NCI-H446 treated with DMSO at 0.1 percent for 48 hours (cell line): ENCODE measurements around the gene TOR1B.
"Not testable (repeated sequence)": the region's sequence is repeated elsewhere in the genome, so short reads cannot be mapped to it uniquely, and the experiment has no call there.

Source experiments
- DNase-seq: peaks from one replicate; lab custom pipeline; 2025; lab: John Stamatoyannopoulos, UW

TOR1B gene

GRCh38 chr9:129802833-129803675, at the start of gene TOR1B:
TOR1B (plus strand) TSS chr9:129803184; CDS start chr9:129803213, 29 bp downstream.
- peak; percentile 64 for DNase-seq

DNA sequence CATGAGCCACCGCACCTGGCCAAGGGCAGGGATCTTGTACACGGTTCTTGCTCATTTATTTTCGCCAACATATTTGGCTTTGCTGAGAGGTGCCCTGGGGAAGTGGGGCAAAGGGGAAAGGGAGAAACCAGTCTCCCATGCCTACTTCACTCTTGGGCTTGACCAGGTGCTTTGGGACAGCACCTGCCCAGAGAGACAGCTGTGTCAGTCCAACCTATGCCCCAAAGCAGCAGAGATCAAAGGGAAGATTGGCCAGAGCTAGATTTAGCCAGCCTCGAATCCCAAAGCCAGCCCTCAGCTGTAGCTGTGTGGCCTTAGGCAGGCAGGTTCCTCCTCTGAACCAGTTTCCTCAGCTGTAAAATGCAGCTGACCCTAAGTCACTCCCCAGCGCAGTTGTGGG, 47.8 kb upstream of the TOR1B start:
- no peak for DNase-seq

- DNase-seq, result no peak
Observed at GRCh38 chr9:129756191-129756590, 46.8 kb upstream of the TOR1B start.

DNA sequence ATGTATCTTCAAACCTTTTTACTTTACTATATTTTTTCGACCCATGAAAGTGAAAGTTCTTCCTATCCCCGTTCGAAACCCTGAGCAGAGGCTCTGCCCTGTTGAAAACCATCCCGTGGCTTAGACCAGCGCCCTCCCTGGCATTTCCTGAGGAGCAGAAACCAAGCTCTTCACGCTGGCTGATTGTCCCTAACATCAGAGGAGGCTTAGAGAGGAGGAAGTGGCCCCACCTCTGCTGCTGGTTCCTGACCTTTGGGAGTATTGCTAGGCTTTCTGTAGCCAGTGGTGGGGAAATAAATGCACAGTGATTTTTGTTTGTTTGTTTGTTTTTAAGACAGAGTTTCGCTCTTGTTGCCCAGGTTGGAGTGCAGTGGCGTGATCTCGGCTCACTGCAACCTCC, 45.9 kb upstream of the TOR1B start:
- DNase-seq, result no peak

DNA sequence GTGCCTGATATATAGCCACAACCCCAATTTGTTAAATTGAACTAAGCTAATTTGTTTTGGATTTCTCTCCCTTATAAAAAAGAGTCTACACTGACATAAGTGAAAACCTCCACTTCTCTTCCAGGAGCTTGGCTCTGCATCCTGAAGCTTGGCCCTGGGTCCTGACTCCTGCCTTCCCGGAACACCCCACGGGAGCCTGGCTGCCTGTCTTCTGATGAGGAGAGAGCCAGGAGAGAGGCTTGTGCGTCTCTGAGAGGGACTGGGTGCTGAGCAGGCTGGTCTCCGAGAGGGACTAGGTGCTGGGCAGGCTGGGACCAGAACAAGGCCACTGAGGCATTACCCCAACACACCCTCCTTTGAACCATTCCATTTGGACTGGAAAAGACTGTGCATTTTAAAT, 43.7 kb upstream of the TOR1B start:
- no peak for DNase-seq

GRCh38 chr9:129759804-129760502, 43.0 kb upstream of the TOR1B start:
- DNase-seq, result no peak

- not testable (repeated sequence) for DNase-seq
Observed at GRCh38 chr9:129760784-129761183, 42.2 kb upstream of the TOR1B start.

GRCh38 chr9:129761293-129761900, 41.6 kb upstream of the TOR1B start:
- no peak for DNase-seq

- DNase-seq, result no peak
Observed at GRCh38 chr9:129761901-129762369, 41.0 kb upstream of the TOR1B start.

GRCh38 chr9:129762370-129762984, 40.5 kb upstream of the TOR1B start:
- DNase-seq, result not testable (repeated sequence)

- DNase-seq, result no peak
Observed at GRCh38 chr9:129762985-129763926, 39.7 kb upstream of the TOR1B start.

DNA sequence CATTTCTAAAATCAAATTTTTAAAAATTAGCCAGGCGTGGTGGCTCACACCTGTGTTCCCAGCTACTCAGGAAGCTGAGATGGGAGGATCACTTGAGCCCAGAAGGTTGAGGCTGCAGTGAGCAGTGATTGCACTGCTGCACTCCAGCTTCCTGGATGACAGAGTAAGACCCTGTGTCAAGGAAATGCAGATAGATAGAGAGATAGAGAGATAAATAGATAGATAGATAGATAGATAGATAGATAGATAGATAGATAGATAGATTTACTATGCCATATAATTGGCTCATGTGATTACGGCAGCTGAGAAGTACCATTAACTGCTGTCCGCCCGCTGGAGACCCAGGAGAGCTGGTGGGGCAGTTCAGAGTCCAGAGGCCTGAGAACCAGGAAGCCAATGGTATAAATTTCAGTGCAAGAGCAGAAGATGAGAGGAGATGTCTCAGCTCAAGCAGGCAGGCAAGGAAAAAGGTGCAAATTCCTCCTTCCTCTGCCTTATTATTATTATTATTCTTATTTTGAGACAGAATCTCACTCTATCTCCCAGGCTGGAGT, 37.1 kb upstream of the TOR1B start:
- DNase-seq, result no peak

DNA sequence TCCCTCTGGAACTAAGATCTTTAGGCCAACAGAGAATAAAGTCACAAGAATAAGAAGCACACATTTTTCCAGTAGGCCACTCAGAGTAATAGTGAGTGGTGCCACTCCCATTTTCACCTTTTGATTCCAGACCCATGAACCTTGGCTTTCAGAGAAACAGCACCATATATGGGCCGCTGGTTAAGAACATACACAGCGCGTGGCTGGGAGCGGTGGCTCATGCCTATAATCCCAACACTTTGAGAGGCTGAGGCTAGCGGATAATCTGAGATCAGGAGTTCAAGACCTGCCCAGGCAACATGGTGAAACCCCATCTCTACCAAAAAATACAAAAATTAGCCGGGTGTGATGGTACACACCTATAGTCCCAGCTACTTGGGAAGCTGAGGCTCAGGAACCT, 34.5 kb upstream of the TOR1B start:
- no peak for DNase-seq

- DNase-seq, result no peak
Observed at GRCh38 chr9:129769669-129770068, 33.3 kb upstream of the TOR1B start.

DNA sequence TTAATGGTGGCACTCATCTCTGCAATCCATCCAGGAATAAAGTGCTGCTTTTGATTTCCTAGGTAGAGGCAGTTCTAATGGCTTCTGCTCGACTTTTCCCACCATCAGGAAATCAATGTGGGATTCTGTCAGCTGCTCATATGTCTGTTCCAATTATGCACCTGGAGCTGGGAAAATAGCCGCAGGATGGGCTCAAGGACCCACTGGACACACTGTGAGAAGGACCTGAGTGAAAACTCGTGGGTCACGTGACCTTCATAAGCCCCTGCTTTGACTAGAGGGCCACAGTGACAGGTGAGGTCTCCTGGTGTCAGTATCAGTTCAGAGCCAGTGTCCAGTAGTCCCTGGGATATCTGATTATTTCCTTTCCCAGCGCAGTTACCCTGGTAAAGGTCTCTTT, 32.2 kb upstream of the TOR1B start:
- DNase-seq, result no peak

DNA sequence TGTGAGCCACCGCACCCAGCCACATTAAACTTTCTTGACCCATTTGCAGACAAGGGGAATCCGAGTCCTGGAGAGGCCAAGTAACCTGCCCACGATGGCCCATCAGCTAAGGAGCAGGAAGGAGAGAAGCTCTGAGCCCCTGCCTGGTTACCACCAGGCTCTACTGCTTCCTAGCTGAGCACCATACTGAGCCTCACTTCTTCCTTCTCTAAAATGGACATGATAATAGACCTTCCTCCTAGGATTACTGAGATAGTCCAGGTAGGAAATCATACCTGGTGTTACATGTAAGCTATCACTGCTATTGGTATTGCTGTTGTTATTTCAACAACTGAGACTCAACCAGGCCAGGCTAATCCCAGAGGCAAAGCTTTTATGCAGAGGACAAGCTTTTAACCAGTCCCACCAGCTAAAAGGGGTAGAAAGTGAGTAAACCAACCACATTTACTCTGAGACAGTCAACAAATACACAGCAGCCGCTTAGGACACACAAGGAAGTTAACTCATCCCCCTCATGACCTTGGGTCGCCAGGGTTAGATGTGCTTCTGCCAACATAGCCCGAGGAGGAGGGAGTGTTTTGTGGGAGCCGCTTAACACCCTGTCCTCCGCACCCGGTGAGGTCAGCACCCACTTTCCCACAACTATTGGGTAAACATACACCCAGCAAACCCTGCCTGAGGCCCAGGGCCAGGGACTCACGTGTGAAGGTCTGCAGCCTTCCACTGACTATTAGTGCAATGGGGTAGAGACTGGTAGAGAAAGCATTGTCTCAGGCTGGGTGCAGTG, 29.5 kb upstream of the TOR1B start:
- DNase-seq, result no peak

DNA sequence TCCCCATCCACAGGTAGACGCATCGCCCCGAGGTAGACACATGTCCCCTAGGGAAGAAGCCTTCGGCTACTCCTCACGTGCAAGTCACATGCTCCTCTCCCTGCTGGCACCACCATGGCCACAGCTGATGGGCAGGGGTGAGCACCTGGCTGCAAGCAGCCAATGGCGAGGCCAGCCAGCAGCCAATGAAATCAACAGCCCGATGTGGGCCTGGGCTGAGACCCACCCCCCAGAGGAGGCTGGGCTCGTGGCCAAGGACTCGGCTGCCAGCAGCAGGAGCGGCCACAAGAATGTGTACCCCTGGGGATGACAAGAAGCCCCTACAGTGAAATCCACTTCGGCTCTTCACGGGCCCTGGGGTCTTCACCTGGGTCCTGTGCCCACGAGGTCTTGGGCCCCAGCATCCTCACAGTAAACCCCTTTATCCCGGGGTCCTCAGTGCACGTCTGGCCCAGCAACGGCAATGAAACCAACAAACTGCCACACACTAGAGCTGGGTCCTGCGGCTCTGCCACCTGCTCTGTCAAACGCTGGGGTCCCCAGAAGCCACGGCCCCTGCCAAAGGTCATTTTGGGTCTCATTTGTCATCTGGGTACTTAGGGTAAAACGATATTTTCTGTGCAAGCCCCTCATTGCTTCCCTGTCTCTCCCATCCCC, 28.1 kb upstream of the TOR1B start:
- no peak for DNase-seq

GRCh38 chr9:129775448-129775798, 27.6 kb upstream of the TOR1B start:
- no peak for DNase-seq

GRCh38 chr9:129776096-129776495, 26.9 kb upstream of the TOR1B start:
- not testable (repeated sequence) for DNase-seq

GRCh38 chr9:129776566-129776937, 26.4 kb upstream of the TOR1B start:
- no peak for DNase-seq
